Measurements from ENCODE around the gene SPPL2A.
A peak's percentile ranks its signal among the peaks of the same experiment; 100 is the strongest.
"Not testable (repeated sequence)": the region's sequence is repeated elsewhere in the genome, so short reads cannot be mapped to it uniquely, and the experiment has no call there.

SPPL2A gene
- 193 to 398 (median 293) reads per million in 17 experiments for total RNA-seq

DNA sequence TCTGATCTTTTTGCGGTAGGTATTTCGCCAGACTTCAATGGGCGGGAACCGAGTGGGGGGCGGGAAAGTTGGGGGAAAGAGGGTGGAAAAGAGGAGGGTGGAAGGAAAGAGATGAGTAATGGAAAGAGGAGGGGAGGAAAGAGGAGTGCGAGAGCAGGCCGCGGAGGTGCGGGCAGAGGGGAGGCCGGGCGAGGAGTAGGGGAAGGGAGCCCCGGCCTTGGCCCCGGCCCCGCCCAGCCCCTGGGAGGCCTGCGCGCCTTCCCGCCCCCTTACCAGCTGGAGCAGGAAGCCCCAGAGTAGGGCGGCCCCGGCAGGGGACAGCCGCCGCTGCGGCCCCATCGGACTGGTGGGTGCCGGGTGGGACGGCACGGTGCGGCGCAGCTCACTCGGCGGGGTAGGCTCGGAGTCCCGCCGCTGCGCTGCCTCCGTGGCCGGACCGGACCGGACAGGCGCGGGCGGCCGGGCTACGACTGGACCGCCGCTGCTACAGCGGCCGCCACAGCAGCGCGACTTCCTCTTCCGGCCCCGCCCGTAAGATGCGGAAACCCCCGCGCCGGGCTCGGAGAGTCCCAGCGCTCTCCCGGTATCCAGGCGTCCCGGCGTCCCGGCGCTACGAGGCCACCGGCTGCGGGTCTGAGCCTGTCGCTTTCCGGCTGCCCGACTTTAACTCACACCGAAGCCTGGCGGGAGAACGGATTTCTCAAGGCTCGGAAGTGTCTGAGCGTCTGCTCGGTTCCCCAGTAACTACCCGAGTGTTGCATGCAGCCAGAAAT, at the start of gene SPPL2A:
TSS of gene SPPL2A (minus strand) at position 512 of the 773 bp plus-strand sequence. CDS start at position 339, 173 bp downstream.
- peak; percentile 86 to 94 (median 90) for DNase-seq

DNA sequence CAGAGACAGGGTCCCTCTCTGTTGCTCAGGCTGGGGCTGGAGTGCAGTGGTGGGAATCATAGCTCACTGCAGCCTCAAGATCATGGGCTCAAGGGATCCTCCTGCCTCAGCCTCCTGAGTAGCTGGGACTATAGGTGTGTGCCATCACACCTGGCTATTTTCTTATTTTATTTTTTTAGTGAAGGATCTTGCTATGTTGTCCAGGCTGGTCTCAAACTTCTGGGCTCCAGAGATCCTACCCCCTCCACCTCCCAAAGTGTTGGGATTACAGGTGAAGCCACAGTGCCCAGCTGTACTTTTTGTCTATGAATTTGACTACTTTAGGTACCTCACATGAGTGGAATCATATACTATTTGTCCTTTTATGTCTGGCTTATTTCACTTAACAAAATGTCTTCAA, 49.1 kb upstream of the SPPL2A start:
- no peak for DNase-seq

DNA sequence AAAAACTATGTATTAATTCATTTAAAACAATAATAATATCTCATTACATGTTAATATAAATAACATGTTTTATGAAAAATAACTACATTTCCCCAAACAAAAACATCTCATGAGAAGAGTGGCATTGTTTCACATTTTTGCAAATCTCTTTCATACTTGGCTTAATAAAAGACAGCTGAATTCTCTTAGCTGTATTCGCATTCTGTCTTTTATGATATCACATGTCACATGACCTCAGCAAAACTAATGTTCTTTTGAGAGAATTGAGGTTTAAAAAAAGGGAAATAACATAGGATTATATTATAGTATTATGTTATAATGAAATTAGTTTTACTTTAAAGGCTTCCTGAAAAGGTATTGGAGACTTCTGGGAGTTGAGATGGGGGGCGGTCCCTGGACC, 48.4 kb upstream of the SPPL2A start:
- DNase-seq: peak in 2 of 4 experiments; percentile 16 to 26

DNA sequence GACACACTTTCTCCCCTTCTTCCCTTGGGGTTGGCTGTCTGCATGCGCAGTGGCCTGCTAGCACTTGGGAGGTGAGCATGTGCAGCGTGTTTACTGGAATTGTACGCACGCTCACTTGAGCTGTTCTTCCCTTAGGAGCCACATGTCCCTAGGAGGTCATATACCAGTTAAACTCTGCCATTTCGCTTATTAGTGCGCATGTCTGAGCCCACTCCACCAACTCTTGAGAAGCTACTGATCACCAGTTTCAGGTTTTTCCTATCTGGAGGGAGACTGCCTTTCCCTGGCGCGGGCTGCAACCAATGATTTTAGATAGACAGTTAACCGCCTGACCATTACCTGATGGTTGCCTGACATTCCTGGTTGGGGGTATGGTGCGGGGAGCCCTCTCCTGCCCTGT, 47.6 kb upstream of the SPPL2A start:
- no peak for DNase-seq

DNA sequence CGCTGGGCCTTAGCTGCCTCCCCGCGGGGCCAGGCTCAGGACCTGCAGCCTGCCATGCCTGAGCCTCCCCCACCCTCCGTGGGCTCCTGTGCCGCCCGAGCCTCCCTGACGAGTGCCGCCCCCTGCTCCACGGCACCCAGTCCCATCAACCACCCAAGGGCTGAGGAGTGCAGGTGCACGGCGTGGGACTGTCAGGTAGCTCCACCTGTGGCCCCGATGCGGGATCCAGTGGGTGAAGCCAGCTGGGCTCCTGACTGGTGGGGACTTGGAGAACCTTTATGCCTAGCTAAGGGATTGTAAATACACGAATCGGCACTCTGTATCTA, 46.6 kb upstream of the SPPL2A start:
- not testable (repeated sequence) for DNase-seq

- DNase-seq: not testable (repeated sequence)
Observed at GRCh38 chr15:50811461-50812180, 46.1 kb upstream of the SPPL2A start.

- DNase-seq: no peak
Observed at GRCh38 chr15:50810128-50810527, 44.6 kb upstream of the SPPL2A start.

GRCh38 chr15:50808728-50809127, 43.2 kb upstream of the SPPL2A start:
- DNase-seq: no peak

- DNase-seq: peak; percentile 28 to 66 (median 43)
Observed at GRCh38 chr15:50803479-50804180, 38.1 kb upstream of the SPPL2A start.

DNA sequence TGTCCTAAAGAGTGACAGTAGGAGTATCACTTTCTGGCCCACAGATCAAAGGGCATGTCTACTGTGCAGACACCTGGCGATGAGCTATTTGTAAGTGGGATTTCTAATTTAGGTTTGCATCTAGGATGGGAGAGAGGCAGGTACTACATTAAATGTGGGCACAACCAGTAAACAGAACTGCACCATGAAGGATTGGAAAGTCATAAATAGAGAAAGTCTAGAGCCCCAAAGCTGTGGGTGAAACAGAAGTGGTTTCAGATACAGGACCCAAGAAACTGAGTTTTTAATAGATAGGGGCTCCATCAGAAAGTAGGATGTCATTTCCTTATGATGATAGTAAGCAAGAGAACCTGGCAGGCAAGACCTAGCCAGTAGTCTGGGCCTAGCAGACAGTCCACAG, 35.2 kb upstream of the SPPL2A start:
- DNase-seq: no peak

DNA sequence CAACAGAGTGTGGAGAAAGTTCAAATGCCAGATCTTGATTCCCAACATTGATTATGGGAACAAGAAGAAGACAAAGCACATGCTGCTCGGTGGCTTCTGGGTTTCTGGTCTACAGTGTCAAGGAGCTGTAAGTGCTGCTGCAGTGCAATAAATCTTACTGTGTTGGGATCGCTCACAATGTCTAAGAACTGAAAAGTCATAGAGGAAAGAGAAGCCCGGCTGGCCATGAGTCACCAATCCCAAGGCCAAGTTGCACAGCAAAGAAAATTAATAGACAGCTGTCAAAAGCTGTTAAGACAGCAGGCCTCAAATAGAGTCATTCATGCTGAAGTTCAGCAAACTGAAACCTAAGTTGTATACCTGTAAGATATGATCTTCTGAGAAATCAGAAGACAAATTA, 33.2 kb upstream of the SPPL2A start:
- DNase-seq: peak; percentile 38 to 56 (median 52)

- DNase-seq: no peak
Observed at GRCh38 chr15:50797926-50798325, 32.4 kb upstream of the SPPL2A start.

DNA sequence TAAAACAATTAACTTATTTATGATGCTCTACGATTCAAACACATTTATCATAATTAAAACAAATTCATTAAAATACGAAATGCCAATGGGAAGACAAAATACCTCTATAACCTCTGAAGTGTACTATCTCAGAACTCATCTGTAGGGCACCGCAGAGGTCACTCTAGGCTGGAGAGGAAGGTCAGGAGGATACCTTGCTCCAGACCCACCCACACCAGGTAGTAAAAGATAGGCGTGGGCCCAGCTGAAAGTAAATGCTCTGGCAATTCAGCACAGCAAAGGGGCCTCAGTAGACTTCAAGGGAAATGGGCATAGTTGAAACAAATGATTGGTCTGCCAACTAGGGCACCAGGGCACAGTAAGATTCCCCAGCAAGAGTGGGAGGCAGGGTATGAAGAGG, 26.0 kb upstream of the SPPL2A start:
- no peak for DNase-seq

DNA sequence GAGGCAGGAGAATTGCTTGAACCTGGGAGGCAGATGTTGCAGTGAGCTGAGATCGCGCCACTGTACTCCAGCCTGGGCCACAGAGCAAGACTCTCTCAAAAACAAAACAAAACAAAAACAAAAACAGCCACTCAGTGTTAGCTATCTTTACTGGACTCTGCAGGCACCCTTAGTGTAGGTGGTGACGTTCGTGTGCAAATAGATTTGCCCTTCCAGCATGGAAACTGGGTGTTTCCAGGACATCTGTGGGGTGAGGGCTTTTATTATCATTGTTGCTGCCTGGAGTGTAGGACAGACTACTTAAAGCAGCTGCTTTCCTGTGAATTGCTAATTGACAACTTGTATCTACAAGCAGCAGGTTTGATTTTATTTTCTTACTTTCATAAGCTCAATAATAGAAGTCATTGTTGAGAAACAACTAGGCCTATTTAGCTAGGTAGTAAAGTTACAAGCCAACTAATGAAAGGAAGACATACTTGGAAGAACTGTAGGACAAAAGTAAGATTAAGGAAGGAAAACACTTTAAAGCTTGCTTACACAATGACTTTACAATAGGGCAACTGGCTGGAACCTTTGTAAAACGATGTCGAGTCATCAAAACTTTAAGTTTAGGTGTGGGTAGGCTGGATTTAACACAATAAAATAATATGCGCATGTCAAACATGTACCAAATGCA, 25.4 kb upstream of the SPPL2A start:
- DNase-seq: no peak

DNA sequence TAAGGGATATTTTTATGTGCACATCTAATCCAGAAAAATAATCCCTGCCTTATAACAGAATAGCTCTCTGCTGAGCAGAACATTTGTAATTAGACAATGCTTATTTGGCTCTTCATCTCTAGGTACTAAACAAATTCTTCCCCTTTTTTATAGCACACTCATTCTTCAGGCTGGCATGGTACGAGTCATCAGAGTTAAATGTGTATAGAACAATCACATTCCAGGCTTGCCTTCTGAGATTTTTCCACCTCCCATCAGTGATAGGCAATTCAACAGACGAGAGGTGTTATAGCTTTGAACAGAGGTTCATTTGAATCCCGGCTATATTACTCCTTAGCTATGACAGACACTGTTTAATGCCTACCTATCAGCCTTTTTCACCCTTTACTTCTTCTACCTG, 21.4 kb upstream of the SPPL2A start:
- no peak for DNase-seq

GRCh38 chr15:50786438-50786837, 20.9 kb upstream of the SPPL2A start:
- DNase-seq: no peak

GRCh38 chr15:50783895-50784294, 18.4 kb upstream of the SPPL2A start:
- DNase-seq: no peak

DNA sequence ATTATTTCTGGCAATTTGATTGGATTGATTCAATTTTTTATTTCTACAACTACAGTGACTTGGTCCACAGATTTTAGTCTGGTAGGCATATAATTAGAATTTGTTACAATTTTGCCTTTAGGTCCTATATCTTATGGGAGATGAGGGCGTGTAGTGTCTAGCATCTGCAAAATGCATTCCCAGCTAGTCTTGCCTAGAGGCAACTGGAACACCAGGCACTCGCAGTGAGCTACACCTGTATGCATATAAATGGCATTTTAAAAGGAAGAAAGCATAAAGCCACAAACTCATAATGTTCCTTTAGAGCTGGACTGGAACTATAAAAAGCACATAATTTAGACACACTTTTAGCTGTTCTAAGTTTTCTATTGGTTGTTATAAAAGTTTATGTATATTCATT, 17.9 kb upstream of the SPPL2A start:
- DNase-seq: no peak

- no peak for DNase-seq
Observed at GRCh38 chr15:50778086-50778485, 12.6 kb upstream of the SPPL2A start.

DNA sequence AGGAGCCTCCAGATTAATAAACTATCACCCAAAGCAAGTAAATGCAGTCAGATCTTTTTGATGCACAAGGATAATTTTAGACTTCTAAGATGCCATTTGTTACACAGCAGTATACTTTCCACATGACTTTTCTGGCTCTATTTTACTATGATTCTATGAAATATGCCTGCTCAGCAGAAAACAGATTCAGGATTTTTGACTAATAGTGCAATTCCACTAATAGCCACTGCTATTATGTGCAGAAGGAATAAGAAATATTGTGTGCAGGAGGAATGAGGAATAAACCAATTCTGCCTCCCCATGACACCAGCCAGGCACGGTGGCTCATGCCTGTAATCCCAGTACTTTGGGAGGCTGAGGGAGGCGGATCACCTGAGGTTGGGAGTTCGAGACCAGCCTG, 11.5 kb upstream of the SPPL2A start:
- DNase-seq: no peak

DNA sequence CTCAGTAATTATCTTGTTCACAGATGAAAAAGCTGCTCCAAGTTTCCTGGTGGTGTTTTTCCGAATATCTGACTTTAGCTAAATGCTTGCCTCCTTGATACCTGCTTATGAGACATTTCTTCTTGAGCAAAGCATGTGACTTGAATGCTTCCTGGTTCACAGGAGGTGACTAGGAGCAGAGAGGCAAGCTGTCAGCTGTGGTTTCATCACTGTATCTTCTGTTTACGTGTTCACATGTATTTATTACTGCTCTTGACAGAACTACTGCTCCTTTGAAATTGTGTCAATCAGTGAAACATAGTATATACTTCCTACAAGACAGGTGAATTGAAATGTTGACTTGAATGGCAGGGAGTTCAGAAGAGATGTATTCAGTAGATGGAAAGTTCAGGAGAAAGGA, 8.9 kb upstream of the SPPL2A start:
- peak; percentile 6 to 59 (median 56) for DNase-seq

DNA sequence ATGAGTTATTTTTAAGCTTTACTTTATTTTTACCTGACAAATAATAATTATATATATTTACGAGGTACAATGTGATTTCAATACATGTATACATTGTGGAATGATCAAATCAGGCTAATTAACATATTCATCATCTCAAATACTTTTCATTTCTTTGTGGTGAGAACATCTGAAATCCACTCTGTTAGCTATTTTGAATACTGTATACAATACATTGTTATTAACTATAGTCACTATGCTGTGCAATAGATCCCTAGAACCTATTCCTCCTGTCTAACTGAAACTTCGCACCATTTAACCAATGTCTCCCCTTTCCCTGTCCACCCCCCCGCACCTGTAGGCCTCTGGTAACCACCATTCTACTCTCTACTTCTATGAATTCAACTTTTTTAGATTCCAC, 7.9 kb upstream of the SPPL2A start:
- DNase-seq: no peak

DNA sequence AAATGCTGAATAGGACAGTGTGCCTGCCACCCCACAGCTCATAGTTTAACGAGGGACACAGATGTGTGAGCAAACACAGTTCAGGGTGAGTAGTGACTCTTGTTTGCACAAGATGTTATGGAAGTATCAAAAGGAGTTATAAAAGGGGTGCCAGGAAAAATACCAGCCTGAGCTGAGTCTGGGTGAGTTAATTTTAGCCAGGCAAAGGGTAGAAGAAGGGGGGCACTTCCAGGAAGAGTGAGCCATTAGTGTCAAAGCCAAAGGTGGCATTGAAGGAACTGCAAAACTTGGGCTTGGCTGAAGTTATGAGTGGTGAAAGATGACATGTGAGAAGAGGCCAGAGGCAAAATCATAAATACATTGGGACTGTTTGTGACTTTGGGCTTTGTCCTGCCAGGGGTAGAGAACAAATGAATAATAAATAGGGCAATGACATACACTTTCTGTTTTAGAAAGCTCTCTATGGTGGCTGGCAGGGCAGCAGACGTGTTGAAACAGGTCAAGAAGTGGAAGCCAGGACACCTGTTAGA, 1.9 kb upstream of the SPPL2A start:
- no peak for DNase-seq
